Sigmoid colon (tissue), 7 donors: ENCODE data around the gene ASAP2. TPM values are rescaled to one million over a fixed set of nuclear protein-coding genes. Genes with fewer than 3 reads are reported as not detected.

Source experiments
- DNase-seq: peaks from one replicate; pipeline ENCODE4 v3.0.0-alpha.2; 2019
- H3K27ac ChIP-seq, 4 donors: fragments of 200-600 bp; sonication (generic); one replicate each; pipeline ENCODE4 v1.5.1; 2016 to 2019; ENCODE audit warnings: mild to moderate bottlenecking in 1 of 4
- H3K27me3 ChIP-seq, 3 donors: fragments of 200-600 bp; sonication (generic); one replicate each; pipeline ENCODE4 v1.5.1; 2019; ENCODE audit warnings: mild to moderate bottlenecking in 1 of 3
- H3K36me3 ChIP-seq, 4 donors: fragments of 200-600 bp; sonication (generic); one replicate each; pipeline ENCODE4 v1.5.1; 2016 to 2019
- H3K4me1 ChIP-seq, 4 donors: fragments of 200-600 bp; sonication (generic); one replicate each; pipeline ENCODE4 v1.5.1; 2017 to 2019
- H3K4me3 ChIP-seq, 4 donors: fragments of 200-600 bp; sonication (generic); one replicate each; pipeline ENCODE4 v1.5.1; 2017 to 2019; ENCODE audit warnings: mild to moderate bottlenecking in 2 of 4, moderate library complexity in 1 of 4
- H3K9me3 ChIP-seq, 4 donors: fragments of 200-600 bp in 3 of 4; sonication (generic) in 3 of 4; one replicate each; pipeline versions ENCODE4 v1.5.1 to v1.6.1; 2013 to 2019
- EP300 ChIP-seq, 4 donors: sonication (generic); formaldehyde crosslinking; IDR thresholded peaks; one replicate each; pipeline ENCODE4 v1.6.1; 2017; ENCODE audit warnings: antibody characterized with exemption in 4 of 4
- POLR2A ChIP-seq, 2 donors: fragments of 450-650 bp; IDR thresholded peaks; one replicate each; pipeline ENCODE4 v1.6.1; 2016; ENCODE audit warnings: antibody characterized with exemption in 2 of 2, mild to moderate bottlenecking in 2 of 2, moderate library complexity in 2 of 2
- POLR2AphosphoS5 ChIP-seq, 4 donors: sonication (generic); formaldehyde crosslinking; IDR thresholded peaks; one replicate each; pipeline ENCODE4 v1.6.1; 2017; ENCODE audit warnings: antibody characterized with exemption in 4 of 4
- WGBS, 2 donors: extraction: QIAGEN DNeasy Blood & Tissue Kit; methylation state at CpG; one replicate each; pipeline ENCODE4 v1.1.7; 2013; 5-methylcytosine and 5-hydroxymethylcytosine counted together
- intact Hi-C: fragments of 100-400 bp; cut with DNase I; formaldehyde crosslinking; loops from one replicate; pipeline ENCODE4 v1.15.1; 2023
- polyA plus RNA-seq, 3 donors: library from polyadenylated mRNA; stranded (reverse); fragments of 200-250 nt; gene quantifications; one replicate each; pipeline ENCODE4 v1.2.3, GENCODE V29; 2013
- total RNA-seq, 4 donors: library from RNA; depleted of rRNA; stranded (reverse); fragments of >200 nt; gene quantifications; one replicate each; pipeline ENCODE4 v1.1.0, GENCODE V29; 2016
- TF ChIP-seq, protein P1 (sequence below), 4 experiments: fragments of 450-650 bp in 3 of 4; fragments of 200-600 bp in 1 of 4; IDR thresholded peaks; one replicate each; pipeline ENCODE4 v1.5.1; 2016 to 2019; ENCODE audit warnings: antibody characterized with exemption in 4 of 4, mild to moderate bottlenecking in 3 of 4, moderate library complexity in 2 of 4
- donor health status: healthy with polysubstance abuse.
- donor health status: Bipolar disorder and iron deficiency.
- donor health status: healthy.

Gene ASAP2
- total and polyA plus RNA-seq, 7 donors, result 15.1 to 56.5 (median 25.8) TPM

- Histone ChIP-seq H3K27ac (no peak overlapping the region), H3K9me3 (no peaks in the 10 kb centered on the region), H3K4me3 (no peak overlapping the region), H3K36me3 (peaks cover 0 to 3% (median 0%) of the 10 kb centered on the region in 4 donors), H3K4me1 (peaks cover 0 to 47% (median 30%) of the 10 kb centered on the region in 4 donors), H3K27me3 (no peaks in the 10 kb centered on the region)
- intact Hi-C loops, result no loop called here
- no peak for DNase-seq
- WGBS, 2 donors, result 70 to 76% methylated on average over 2 of the region's 2 CpGs
- TF ChIP-seq EP300 (IDR thresholded peaks at IDR 0.05) (no peak), POLR2A (IDR thresholded peaks at IDR 0.05) (no peak), POLR2AphosphoS5 (IDR thresholded peaks at IDR 0.05) (peak in 1 of 4 donors; percentile 22)
- TF ChIP-seq, protein P1, sequence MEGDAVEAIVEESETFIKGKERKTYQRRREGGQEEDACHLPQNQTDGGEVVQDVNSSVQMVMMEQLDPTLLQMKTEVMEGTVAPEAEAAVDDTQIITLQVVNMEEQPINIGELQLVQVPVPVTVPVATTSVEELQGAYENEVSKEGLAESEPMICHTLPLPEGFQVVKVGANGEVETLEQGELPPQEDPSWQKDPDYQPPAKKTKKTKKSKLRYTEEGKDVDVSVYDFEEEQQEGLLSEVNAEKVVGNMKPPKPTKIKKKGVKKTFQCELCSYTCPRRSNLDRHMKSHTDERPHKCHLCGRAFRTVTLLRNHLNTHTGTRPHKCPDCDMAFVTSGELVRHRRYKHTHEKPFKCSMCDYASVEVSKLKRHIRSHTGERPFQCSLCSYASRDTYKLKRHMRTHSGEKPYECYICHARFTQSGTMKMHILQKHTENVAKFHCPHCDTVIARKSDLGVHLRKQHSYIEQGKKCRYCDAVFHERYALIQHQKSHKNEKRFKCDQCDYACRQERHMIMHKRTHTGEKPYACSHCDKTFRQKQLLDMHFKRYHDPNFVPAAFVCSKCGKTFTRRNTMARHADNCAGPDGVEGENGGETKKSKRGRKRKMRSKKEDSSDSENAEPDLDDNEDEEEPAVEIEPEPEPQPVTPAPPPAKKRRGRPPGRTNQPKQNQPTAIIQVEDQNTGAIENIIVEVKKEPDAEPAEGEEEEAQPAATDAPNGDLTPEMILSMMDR (IDR thresholded peaks at IDR 0.05), result no peak
Measured at GRCh38 chr2:9285385-9285920, 78.8 kb downstream of the ASAP2 start.

DNA sequence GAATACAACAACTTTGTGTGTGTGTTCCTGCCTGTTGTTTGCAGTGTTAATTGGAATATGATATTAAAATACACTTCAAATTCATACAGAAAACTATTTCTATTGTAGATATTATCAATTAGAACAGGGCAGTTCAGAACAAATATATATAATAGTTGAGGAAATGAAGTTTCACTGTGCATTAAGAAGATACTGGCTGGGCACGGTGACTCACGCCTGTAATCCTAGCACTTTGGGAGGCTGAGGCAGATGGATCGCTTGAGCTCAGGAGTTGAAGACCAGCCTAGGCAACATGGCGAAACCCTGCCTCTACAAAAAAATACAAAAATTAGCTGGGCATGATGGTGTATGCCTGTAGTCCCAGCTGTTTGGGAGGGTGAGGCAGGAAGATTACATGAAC is 79.3 kb downstream of the ASAP2 start:
- Histone ChIP-seq H3K27me3 (no peaks in the 10 kb centered on the region), H3K4me1 (peaks cover 0 to 51% (median 31%) of the 10 kb centered on the region in 4 donors), H3K4me3 (no peak overlapping the region), H3K9me3 (no peaks in the 10 kb centered on the region), H3K36me3 (no peaks in the 10 kb centered on the region), H3K27ac (no peak overlapping the region)
- DNase-seq, result no peak
- no peak for TF ChIP-seq EP300 (IDR thresholded peaks at IDR 0.05)
- TF ChIP-seq POLR2A (IDR thresholded peaks at IDR 0.05), result no peak
- TF ChIP-seq, protein P1 (IDR thresholded peaks at IDR 0.05), result no peak
- intact Hi-C loops, result no loop called here
- WGBS, 2 donors, result 96 to 97% methylated on average over 4 of the region's 4 CpGs

- Histone ChIP-seq H3K36me3 (no peaks in the 10 kb centered on the region), H3K9me3 (no peaks in the 10 kb centered on the region), H3K27me3 (no peaks in the 10 kb centered on the region), H3K4me3 (no peak overlapping the region), H3K4me1 (peaks cover 0 to 48% (median 29%) of the 10 kb centered on the region in 4 donors), H3K27ac (peak overlapping the region in 2 of 4 donors; percentile 32 to 54)
- TF ChIP-seq POLR2AphosphoS5 (IDR thresholded peaks at IDR 0.05) (no peak), POLR2A (IDR thresholded peaks at IDR 0.05) (no peak), EP300 (IDR thresholded peaks at IDR 0.05) (no peak)
- TF ChIP-seq, protein P1 (IDR thresholded peaks at IDR 0.05), result no peak
- intact Hi-C loops, result no loop called here
- 85 to 87% methylated on average over 12 of the region's 12 CpGs for WGBS, 2 donors
- no peak for DNase-seq
Measured at GRCh38 chr2:9286554-9287399, 80.2 kb downstream of the ASAP2 start.

DNA sequence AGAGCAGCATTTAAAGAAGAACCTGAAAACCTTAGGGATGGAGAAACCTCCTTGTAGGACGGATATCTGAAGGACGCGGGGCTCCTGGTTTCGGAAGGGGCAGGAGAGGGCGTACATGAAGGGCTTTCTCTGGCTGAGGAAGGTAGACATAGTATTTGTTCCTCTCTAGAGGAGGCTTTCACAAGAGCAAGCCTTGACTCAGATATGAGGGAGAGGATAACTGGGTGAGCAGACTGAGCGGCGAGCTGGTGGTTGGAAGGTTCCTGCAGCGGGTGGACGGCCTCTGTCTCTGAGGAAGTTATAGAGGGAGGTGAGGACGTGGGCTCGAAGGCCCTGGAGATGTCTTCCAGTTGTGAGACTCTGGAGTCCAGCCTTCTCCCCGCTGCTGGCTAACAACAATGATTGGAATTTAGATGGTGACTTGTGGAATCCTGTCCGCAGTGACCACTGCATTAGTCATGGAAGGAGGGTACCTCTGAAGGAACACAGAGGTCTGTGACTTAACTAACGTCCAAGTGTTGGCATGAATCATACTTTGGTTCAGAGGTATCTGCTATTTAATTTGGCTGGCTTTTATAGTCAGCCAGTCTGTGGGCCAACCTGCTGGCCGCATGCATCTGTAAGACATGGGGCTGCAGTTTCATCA is 80.9 kb downstream of the ASAP2 start:
- H3K27me3 ChIP-seq, result no peaks in the 10 kb centered on the region
- TF ChIP-seq, protein P1 (IDR thresholded peaks at IDR 0.05), result no peak
- no peak for TF ChIP-seq POLR2AphosphoS5 (IDR thresholded peaks at IDR 0.05)
- TF ChIP-seq EP300 (IDR thresholded peaks at IDR 0.05), result no peak
- intact Hi-C loops, result no loop called here
- WGBS, 2 donors, result 92 to 94% methylated on average over 15 of the region's 15 CpGs
- H3K4me1 ChIP-seq, result peaks cover 0 to 55% (median 25%) of the 10 kb centered on the region in 4 donors
- DNase-seq, result no peak
- H3K4me3 ChIP-seq, result no peak overlapping the region
- no peaks in the 10 kb centered on the region for H3K36me3 ChIP-seq
- H3K9me3 ChIP-seq, result no peaks in the 10 kb centered on the region
- peak overlapping the region in 2 of 4 donors; percentile 32 to 54 for H3K27ac ChIP-seq
